SK-N-SH treated with all-trans-retinoic acid at 6 μM for 48 hours (cell line): ENCODE measurements around the gene SLC66A1.

Experiments
- ATAC-seq: fragments of 200-7000 bp; cut with Tn5 transposase; 3 replicates; pipeline ENCODE4 v1.9.1; 2020; ENCODE audit warnings: mild to moderate bottlenecking, moderate library complexity
- ARNTL ChIP-seq: fragments of 450-650 bp; formaldehyde crosslinking; IDR thresholded peaks from 2 replicates; pipeline ENCODE4 v1.5.0; 2020; ENCODE audit warnings: low read depth, mild to moderate bottlenecking, moderate library complexity, borderline replicate concordance
- BACH2 ChIP-seq: fragments of 250-450 bp; sonication (Bioruptor Pico); IDR thresholded peaks from 2 replicates; pipeline ENCODE4 v1.9.0; 2021; ENCODE audit warnings: mild to moderate bottlenecking, borderline replicate concordance
- CREB5 ChIP-seq: fragments of 250-450 bp; sonication (Bioruptor Pico); IDR thresholded peaks from 2 replicates; pipeline ENCODE4 v1.5.1; 2020; ENCODE audit warnings: low read depth, mild to moderate bottlenecking, moderate library complexity
- CSDC2 ChIP-seq: fragments of 250-450 bp; sonication (Bioruptor Pico); IDR thresholded peaks from 2 replicates; pipeline ENCODE4 v1.5.0; 2020; ENCODE audit warnings: mild to moderate bottlenecking, moderate library complexity
- ESRRG ChIP-seq: fragments of 250-450 bp; sonication (Bioruptor Pico); IDR thresholded peaks from 2 replicates; pipeline ENCODE4 v1.6.1; 2021; ENCODE audit warnings: mild to moderate bottlenecking
- GLIS3 ChIP-seq: fragments of 250-450 bp; sonication (Bioruptor Pico); IDR thresholded peaks from 2 replicates; pipeline ENCODE4 v1.5.0; 2020; ENCODE audit warnings: mild to moderate bottlenecking, moderate library complexity
- ISL1 ChIP-seq: fragments of 250-450 bp; sonication (Bioruptor Pico); IDR thresholded peaks from 2 replicates; pipeline ENCODE4 v2.1.2; 2022; ENCODE audit warnings: mild to moderate bottlenecking, moderate library complexity
- OSR1 ChIP-seq: fragments of 250-450 bp; sonication (Bioruptor Pico); IDR thresholded peaks from 2 replicates; pipeline ENCODE4 v1.8.0; 2022; ENCODE audit warnings: moderate library complexity, mild to moderate bottlenecking, inconsistent platforms
- PPARA ChIP-seq: fragments of 250-450 bp; sonication (Bioruptor Pico); IDR thresholded peaks from 2 replicates; pipeline ENCODE4 v1.5.0; 2020; ENCODE audit warnings: mild to moderate bottlenecking, borderline replicate concordance
- RARB ChIP-seq: fragments of 250-450 bp; sonication (Bioruptor Pico); IDR thresholded peaks from 2 replicates; pipeline ENCODE4 v1.8.0; 2021; ENCODE audit warnings: mild to moderate bottlenecking, moderate library complexity
- TCF4 ChIP-seq: fragments of 250-450 bp; sonication (Bioruptor Pico); IDR thresholded peaks from 2 replicates; pipeline ENCODE4 v1.8.0; 2021; ENCODE audit warnings: mild to moderate bottlenecking, moderate library complexity, borderline replicate concordance
- TOX ChIP-seq: fragments of 250-450 bp; sonication (Bioruptor Pico); IDR thresholded peaks from 2 replicates; pipeline ENCODE4 v1.8.0; 2021; ENCODE audit warnings: mild to moderate bottlenecking, moderate library complexity, borderline replicate concordance
- ZC3H10 ChIP-seq: fragments of 250-450 bp; sonication (Bioruptor Pico); IDR thresholded peaks from 2 replicates; pipeline ENCODE4 v1.5.1; 2021; ENCODE audit warnings: mild to moderate bottlenecking, moderate library complexity
- ZFP3 ChIP-seq: fragments of 250-450 bp; sonication (Bioruptor Pico); IDR thresholded peaks from 2 replicates; pipeline ENCODE4 v1.5.0; 2020; ENCODE audit warnings: mild to moderate bottlenecking, moderate library complexity
- ZFP30 ChIP-seq: fragments of 450-650 bp; formaldehyde crosslinking; IDR thresholded peaks from 2 replicates; pipeline ENCODE4 v1.5.0; 2022; ENCODE audit warnings: mild to moderate bottlenecking, moderate library complexity
- ZNF565 ChIP-seq: fragments of 450-650 bp; formaldehyde crosslinking; conservative IDR thresholded peaks from 2 replicates; pipeline ENCODE4 v1.5.0; 2020; ENCODE audit warnings: low read depth, mild to moderate bottlenecking, moderate library complexity
- ZNF70 ChIP-seq: fragments of 450-650 bp; formaldehyde crosslinking; IDR thresholded peaks from 2 replicates; pipeline ENCODE4 v1.5.0; 2020; ENCODE audit warnings: mild to moderate bottlenecking, moderate library complexity
- ZNF8 ChIP-seq: fragments of 450-650 bp; formaldehyde crosslinking; IDR thresholded peaks from 2 replicates; pipeline ENCODE4 v1.5.0; 2020; ENCODE audit warnings: mild to moderate bottlenecking, moderate library complexity
- TF ChIP-seq, protein P1 (sequence below): fragments of 250-450 bp; sonication (Bioruptor Pico); IDR thresholded peaks from 2 replicates; pipeline ENCODE4 v1.5.0; 2020; ENCODE audit warnings: mild to moderate bottlenecking, moderate library complexity
- TF ChIP-seq, protein P2 (sequence below): fragments of 250-450 bp; sonication (Bioruptor Pico); IDR thresholded peaks from 2 replicates; pipeline ENCODE4 v1.5.1; 2021; ENCODE audit warnings: mild to moderate bottlenecking, moderate library complexity
- TF ChIP-seq, protein P3 (sequence below): fragments of 250-450 bp; sonication (Bioruptor Pico); IDR thresholded peaks from 2 replicates; pipeline ENCODE4 v1.8.0; 2021; ENCODE audit warnings: low read depth, mild to moderate bottlenecking, moderate library complexity, borderline replicate concordance
- TF ChIP-seq, protein P4 (sequence below): fragments of 250-450 bp; sonication (Bioruptor Pico); IDR thresholded peaks from 2 replicates; pipeline ENCODE4 v1.8.0; 2020; ENCODE audit warnings: mild to moderate bottlenecking, moderate library complexity, borderline replicate concordance

Gene SLC66A1

GRCh38 chr1:19333587-19334354 is 21.6 kb downstream of the SLC66A1 start:
- TF ChIP-seq ZNF565 (CRISPR knock-in tag), result no peak
- no peak for TF ChIP-seq ZNF70
- TF ChIP-seq ISL1 (CRISPR knock-in tag), result no peak
- no peak for TF ChIP-seq GLIS3
- TF ChIP-seq OSR1 (CRISPR knock-in tag), result no peak
- TF ChIP-seq ESRRG (CRISPR knock-in tag), result no peak
- ATAC-seq, result no peak

- peak; percentile 5; the same call in 1 of the 3 replicates for ATAC-seq
- TF ChIP-seq, protein P1, sequence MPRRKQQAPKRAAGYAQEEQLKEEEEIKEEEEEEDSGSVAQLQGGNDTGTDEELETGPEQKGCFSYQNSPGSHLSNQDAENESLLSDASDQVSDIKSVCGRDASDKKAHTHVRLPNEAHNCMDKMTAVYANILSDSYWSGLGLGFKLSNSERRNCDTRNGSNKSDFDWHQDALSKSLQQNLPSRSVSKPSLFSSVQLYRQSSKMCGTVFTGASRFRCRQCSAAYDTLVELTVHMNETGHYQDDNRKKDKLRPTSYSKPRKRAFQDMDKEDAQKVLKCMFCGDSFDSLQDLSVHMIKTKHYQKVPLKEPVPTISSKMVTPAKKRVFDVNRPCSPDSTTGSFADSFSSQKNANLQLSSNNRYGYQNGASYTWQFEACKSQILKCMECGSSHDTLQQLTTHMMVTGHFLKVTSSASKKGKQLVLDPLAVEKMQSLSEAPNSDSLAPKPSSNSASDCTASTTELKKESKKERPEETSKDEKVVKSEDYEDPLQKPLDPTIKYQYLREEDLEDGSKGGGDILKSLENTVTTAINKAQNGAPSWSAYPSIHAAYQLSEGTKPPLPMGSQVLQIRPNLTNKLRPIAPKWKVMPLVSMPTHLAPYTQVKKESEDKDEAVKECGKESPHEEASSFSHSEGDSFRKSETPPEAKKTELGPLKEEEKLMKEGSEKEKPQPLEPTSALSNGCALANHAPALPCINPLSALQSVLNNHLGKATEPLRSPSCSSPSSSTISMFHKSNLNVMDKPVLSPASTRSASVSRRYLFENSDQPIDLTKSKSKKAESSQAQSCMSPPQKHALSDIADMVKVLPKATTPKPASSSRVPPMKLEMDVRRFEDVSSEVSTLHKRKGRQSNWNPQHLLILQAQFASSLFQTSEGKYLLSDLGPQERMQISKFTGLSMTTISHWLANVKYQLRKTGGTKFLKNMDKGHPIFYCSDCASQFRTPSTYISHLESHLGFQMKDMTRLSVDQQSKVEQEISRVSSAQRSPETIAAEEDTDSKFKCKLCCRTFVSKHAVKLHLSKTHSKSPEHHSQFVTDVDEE (CRISPR knock-in tag), result no peak
- TF ChIP-seq ISL1 (CRISPR knock-in tag) (no peak), ZNF8 (CRISPR knock-in tag) (no peak), GLIS3 (no peak), ZFP3 (CRISPR knock-in tag) (no peak), ZFP30 (no peak), CSDC2 (no peak), TCF4 (CRISPR knock-in tag) (no peak), ZNF565 (CRISPR knock-in tag) (no peak), OSR1 (CRISPR knock-in tag) (no peak), PPARA (no peak), ARNTL (CRISPR knock-in tag) (no peak), ZC3H10 (CRISPR knock-in tag) (no peak), BACH2 (CRISPR knock-in tag) (no peak), CREB5 (no peak), ZNF70 (no peak), ESRRG (CRISPR knock-in tag) (no peak)
- TF ChIP-seq, protein P2, sequence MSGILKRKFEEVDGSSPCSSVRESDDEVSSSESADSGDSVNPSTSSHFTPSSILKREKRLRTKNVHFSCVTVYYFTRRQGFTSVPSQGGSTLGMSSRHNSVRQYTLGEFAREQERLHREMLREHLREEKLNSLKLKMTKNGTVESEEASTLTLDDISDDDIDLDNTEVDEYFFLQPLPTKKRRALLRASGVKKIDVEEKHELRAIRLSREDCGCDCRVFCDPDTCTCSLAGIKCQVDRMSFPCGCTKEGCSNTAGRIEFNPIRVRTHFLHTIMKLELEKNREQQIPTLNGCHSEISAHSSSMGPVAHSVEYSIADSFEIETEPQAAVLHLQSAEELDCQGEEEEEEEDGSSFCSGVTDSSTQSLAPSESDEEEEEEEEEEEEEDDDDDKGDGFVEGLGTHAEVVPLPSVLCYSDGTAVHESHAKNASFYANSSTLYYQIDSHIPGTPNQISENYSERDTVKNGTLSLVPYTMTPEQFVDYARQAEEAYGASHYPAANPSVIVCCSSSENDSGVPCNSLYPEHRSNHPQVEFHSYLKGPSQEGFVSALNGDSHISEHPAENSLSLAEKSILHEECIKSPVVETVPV (CRISPR knock-in tag), result no peak
- TF ChIP-seq, protein P3, sequence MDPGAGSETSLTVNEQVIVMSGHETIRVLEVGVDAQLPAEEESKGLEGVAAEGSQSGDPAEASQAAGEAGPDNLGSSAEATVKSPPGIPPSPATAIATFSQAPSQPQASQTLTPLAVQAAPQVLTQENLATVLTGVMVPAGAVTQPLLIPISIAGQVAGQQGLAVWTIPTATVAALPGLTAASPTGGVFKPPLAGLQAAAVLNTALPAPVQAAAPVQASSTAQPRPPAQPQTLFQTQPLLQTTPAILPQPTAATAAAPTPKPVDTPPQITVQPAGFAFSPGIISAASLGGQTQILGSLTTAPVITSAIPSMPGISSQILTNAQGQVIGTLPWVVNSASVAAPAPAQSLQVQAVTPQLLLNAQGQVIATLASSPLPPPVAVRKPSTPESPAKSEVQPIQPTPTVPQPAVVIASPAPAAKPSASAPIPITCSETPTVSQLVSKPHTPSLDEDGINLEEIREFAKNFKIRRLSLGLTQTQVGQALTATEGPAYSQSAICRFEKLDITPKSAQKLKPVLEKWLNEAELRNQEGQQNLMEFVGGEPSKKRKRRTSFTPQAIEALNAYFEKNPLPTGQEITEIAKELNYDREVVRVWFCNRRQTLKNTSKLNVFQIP (CRISPR knock-in tag), result no peak
- TF ChIP-seq, protein P4, sequence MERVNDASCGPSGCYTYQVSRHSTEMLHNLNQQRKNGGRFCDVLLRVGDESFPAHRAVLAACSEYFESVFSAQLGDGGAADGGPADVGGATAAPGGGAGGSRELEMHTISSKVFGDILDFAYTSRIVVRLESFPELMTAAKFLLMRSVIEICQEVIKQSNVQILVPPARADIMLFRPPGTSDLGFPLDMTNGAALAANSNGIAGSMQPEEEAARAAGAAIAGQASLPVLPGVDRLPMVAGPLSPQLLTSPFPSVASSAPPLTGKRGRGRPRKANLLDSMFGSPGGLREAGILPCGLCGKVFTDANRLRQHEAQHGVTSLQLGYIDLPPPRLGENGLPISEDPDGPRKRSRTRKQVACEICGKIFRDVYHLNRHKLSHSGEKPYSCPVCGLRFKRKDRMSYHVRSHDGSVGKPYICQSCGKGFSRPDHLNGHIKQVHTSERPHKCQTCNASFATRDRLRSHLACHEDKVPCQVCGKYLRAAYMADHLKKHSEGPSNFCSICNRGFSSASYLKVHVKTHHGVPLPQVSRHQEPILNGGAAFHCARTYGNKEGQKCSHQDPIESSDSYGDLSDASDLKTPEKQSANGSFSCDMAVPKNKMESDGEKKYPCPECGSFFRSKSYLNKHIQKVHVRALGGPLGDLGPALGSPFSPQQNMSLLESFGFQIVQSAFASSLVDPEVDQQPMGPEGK (CRISPR knock-in tag), result no peak
Observed at GRCh38 chr1:19336543-19336942, 24.4 kb downstream of the SLC66A1 start.

- TF ChIP-seq TOX (CRISPR knock-in tag) (no peak), RARB (no peak)
- TF ChIP-seq, protein P3 (CRISPR knock-in tag), result no peak
- TF ChIP-seq, all 23 proteins: peak for 0
- no peak for ATAC-seq
Observed at GRCh38 chr1:19337289-19337688, 25.2 kb downstream of the SLC66A1 start.
